ENCODE data around the gene MCM9.

GRCh38 chr6:118935978-118936703, 1.2 kb upstream of the MCM9 start:
- TF ChIP-seq, protein P1, sequence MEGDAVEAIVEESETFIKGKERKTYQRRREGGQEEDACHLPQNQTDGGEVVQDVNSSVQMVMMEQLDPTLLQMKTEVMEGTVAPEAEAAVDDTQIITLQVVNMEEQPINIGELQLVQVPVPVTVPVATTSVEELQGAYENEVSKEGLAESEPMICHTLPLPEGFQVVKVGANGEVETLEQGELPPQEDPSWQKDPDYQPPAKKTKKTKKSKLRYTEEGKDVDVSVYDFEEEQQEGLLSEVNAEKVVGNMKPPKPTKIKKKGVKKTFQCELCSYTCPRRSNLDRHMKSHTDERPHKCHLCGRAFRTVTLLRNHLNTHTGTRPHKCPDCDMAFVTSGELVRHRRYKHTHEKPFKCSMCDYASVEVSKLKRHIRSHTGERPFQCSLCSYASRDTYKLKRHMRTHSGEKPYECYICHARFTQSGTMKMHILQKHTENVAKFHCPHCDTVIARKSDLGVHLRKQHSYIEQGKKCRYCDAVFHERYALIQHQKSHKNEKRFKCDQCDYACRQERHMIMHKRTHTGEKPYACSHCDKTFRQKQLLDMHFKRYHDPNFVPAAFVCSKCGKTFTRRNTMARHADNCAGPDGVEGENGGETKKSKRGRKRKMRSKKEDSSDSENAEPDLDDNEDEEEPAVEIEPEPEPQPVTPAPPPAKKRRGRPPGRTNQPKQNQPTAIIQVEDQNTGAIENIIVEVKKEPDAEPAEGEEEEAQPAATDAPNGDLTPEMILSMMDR (IDR thresholded peaks at IDR 0.05), result no peak
- TF ChIP-seq SP1 (CRISPR knock-in tag; conservative IDR thresholded peaks at IDR 0.05), result no peak
- TF ChIP-seq NR3C1 (CRISPR knock-in tag; conservative IDR thresholded peaks at IDR 0.05; ENCODE audit: low read depth), result no peak
- TF ChIP-seq PRDM15 (CRISPR knock-in tag; IDR thresholded peaks at IDR 0.05), result no peak
- TF ChIP-seq, protein P2, sequence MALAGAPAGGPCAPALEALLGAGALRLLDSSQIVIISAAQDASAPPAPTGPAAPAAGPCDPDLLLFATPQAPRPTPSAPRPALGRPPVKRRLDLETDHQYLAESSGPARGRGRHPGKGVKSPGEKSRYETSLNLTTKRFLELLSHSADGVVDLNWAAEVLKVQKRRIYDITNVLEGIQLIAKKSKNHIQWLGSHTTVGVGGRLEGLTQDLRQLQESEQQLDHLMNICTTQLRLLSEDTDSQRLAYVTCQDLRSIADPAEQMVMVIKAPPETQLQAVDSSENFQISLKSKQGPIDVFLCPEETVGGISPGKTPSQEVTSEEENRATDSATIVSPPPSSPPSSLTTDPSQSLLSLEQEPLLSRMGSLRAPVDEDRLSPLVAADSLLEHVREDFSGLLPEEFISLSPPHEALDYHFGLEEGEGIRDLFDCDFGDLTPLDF (CRISPR knock-in tag; IDR thresholded peaks at IDR 0.05), result no peak
- TF ChIP-seq, protein P3, sequence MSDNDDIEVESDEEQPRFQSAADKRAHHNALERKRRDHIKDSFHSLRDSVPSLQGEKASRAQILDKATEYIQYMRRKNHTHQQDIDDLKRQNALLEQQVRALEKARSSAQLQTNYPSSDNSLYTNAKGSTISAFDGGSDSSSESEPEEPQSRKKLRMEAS (CRISPR knock-in tag; IDR thresholded peaks at IDR 0.05), result no peak
- TF ChIP-seq SMAD4 (CRISPR knock-in tag; IDR thresholded peaks at IDR 0.05), result no peak
- TF ChIP-seq ERG (CRISPR knock-in tag; IDR thresholded peaks at IDR 0.05), result no peak

All from WTC11 (cell line).